T1000 (cell line): Measurements from ENCODE around the gene TFCP2L1.

Source experiments
- DNase-seq: peaks from one replicate; lab custom pipeline; 2025; ENCODE audit warnings: mixed read lengths; lab: John Stamatoyannopoulos, UW

The TFCP2L1 gene

DNA sequence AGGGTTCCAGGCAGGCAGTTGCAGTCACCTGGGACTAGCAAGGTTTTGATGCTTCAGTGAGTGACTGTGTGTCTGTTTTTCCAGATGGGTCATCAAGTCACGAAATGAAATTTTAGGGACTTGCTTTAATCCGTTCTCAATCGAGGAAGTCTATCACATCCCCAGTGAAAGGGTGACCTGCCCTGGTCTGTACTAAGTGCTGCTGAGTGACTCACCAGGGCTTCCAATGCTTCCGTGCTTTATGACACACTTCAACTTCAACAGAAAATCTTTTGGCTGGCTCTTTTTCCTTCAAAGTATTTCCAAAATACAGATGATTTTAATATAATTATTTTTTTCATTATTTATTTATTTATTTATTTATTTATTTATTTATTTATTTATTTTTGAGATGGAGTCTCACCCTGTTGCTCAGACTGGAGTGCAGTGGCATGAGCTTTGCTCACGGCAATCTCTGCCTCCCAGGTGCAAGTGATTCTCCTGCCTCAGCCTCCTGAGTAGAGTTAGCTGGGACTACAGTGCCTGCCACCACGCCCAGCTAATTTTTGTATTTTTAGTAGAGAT lies 18.4 kb downstream of the TFCP2L1 start:
- DNase-seq = no peak

DNA sequence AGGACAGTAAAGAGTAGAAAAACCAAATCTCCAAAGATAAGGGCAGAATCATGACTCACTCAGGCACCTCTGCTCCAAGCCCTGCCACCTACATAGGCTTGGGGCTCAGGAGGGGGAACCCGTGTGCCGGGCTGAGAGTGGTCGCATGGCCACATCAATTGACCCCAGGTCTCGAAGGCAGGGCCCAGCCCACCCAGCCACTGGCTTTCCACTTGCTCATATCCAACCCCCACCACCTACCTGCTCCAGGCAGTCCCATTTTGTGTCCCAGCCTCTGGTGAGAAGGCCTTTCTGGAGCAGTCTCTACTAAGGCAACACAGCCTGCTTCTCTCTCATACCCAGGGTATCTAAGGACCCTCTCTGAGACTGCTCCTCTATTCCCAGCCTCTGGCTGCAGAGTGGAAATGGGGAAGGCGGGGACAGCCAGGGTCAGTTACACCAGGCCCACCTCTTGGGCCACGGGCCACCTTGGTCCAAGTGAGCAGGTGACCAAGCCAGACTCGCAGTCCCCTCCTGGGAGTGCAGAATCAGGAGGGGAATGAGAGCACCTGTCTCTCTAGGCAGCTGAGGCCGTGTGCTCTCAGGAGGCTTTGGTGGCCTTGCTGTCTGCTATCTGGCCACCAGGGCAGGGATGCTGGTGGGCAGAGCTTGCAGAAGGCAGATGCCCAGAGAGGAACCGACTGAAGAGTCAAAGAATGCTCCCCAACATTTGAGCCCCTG lies 20.8 kb downstream of the TFCP2L1 start:
- no peak for DNase-seq

DNA sequence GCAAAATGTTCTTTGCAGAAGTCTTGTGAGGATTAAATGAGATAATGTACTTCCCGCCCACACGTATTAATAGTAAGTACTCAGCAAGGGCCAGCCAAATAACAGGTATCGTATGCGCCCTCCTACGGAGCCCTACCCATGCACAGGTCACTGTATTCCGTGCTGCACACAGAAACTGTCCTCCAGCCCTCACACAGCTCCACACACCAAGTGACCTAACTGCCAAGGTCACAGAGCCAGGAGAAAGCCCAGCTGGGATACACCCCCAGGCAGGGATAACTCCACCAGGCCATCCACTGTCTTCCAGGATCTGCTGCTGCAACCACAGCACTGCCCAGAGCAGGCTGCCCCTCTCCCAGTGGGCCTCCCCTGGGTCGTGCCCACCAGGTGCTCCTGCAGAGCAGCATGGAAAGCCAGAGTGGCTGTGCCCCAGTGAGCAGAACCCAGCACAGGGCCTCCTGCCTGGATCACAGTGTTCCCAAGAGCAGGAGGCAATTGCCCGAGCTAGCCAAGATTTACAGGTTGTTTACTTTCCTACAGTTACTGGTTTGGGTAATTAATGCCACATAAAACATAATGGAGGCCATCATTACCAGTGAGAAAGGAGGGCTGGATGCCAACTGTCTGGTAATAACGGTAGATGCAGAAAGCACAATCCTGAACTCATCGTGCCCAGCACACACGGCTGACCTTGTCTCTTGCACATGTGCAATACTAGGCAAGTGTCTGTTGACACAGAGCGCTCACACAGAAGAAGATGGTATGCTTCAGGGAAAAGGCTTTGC lies 24.4 kb downstream of the TFCP2L1 start:
- no peak for DNase-seq

DNA sequence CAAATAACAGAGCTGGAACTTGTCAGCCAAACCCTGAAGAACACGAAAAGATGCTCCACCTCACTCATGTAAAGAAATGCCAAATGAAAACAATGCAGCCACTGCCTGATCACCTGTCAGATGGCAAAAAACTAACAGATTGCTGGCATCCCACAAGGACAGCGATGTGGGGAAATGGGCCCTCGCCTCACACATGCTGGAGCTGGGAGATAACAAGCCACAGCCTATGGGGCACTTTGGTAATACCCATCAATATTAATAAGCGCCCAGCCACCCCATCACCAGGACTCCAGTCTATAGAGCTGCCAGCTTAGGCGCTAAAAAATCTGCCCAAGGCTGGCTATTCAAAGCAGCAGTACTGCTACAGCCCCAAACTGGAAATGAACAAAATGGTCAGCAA lies 27.0 kb downstream of the TFCP2L1 start:
- DNase-seq = no peak

DNA sequence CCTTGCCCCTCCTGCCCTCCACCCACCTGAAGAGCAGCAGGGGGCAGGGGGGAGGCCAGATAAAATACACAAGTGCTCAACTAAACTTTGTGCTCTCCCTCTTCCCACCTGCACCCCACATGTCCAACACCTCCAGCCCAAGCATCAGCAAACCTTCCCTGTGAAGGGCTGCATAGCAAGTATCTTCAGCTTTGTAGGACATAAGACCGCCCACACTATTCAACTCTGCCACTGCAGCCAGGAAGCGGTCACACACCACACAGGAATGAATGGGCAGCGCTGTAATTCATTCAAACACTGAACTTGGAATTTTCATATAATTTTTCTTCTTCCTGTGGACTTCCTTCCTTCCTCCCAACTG lies 27.5 kb downstream of the TFCP2L1 start:
- DNase-seq = no peak

DNA sequence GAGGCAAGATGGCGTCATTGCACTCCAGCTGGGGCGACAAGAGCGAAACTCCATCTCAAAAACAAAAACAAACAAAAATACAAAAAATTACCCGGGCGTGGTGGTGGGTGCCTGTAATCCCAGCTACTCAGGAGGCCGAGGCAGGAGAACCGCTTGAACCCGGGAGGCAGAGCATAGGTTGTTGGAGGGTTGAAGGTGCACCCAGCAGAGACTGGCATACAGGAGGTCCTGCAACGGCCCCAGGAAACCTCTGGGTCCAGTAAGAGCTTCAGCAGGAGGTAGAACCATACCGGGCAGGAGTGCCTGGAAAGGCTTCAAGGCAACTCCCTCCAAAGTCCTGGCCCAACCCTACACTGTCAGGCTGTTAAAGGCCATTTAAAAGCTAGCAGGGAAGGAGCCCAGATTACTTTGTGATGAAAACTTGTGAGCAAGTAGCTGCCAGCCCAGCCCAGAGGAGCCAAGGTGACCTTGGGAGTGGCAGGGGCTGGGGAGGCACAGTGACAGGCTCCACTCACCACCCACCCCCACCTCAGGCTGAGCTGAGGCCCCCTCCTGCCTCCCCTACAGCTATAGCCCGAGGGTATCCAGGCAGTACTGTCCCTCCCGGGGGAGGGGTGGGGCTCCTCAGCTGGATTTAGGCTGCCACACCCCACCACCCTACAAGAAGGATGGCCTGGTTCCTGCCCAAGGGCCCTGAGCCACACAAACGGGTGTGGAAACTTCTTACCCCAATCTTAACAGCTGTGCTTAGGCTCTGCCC lies 28.1 kb downstream of the TFCP2L1 start:
- no peak for DNase-seq

DNA sequence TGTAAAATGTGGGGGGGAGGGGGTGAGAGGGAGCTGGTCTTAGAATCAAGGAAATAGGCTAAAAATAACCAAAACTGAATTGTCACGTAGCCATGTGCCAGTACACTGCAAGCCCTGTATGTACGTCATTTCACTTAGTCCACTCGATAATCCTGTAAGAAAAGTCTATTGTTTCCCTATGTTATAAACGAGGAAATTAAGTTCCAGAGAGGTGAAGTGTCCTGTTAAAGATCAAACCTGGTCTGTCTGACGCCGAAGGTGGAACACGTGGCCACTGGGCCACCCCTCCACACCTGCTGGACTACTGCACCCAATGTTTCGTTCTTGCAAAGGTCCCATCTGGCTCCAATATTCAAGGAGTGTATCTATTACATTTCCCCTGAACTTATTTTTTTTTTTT lies 29.6 kb downstream of the TFCP2L1 start:
- DNase-seq = no peak

DNA sequence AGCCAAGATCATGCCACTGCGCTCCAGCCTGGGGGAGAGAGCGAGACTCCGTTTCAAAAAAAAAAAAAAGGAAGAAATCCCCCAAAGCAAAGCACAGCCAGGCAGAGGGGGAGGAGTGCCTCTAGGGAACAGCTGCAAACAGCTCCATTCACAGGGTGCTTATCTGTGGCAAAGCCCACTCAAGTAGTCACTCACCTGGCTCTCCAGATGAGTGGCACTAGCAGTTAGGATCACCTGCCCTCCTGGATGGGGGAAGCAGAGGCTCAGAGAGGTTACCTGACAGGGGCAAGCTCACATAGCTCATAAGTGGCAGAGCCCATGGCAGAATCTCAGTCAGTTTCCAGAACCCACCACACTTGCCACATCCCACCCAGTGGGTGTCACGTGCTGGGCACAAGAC lies 30.3 kb downstream of the TFCP2L1 start:
- DNase-seq = no peak

DNA sequence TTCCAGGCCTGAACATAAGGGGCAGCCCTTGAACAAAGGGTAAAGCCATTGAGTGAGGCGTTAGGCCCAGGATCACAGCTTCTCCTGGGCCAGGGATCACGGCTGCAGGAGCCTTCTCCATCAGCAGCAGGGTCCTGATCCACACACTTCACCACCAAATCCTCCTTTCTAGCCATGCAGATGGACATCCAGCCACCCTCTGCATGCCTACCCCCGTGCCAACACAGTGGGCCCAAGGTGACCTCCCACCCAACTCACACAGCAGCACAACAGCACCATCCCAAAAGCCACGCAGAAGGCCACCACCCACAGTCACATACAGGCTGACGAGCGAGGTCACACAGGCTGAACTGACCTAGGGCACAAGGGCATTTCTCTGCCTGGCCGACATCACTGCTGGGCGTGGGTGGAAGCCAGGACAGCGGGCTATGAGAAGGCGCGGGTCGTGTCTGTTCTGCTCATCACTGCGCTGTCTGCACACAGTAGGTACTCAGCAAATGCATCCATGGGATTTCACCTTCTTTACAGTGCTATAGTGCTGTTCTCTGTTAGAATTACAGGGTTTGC lies 31.2 kb downstream of the TFCP2L1 start:
- no peak for DNase-seq

DNA sequence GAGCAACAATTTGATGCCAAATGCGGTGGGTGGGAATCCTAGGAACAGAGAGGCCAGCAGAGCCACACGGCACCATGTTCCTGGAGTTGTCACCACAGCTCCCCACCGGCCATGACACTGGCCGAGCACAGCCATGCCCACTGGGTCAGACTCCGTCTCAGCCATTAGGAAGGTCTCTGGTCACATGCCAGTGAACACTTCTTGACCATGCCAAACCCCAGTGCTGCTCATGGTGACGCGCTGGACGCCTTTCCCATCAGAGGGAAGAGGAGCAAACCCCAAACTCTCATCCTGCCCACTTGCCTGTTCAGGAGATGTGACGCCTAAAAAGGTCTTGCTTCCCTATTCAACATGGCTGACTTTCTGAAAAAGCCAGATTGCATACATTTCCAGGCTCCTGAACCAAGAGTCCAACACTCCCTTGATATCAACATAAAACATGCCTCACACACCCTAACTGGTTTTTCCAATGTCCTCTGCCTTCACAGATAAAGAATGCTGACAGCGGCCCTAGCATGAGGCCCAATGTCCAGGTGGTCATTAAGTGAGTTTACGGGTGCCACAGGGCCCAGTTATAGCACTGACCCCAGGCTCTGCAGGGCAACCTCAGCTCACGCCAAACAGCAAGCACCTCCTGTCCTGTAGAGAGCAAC lies 31.9 kb downstream of the TFCP2L1 start:
- DNase-seq = no peak

DNA sequence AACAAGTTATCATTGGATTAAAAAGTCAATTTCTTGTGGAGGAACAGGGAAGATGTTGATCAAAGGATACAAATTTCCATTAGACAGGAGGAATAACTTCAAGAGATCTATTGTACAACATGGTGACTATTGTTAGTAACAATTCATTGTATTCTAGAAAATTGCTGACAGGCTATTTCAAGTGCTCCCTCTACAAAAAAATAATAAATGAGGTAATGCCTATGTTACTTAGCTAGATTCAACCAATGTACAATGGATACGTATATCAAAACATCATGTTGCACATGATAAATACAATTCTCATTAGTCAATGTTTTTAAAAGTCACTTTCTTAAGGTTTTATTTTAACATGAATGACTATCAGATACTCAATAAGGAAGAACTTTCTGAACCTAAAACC lies 33.5 kb downstream of the TFCP2L1 start:
- DNase-seq = no peak

DNA sequence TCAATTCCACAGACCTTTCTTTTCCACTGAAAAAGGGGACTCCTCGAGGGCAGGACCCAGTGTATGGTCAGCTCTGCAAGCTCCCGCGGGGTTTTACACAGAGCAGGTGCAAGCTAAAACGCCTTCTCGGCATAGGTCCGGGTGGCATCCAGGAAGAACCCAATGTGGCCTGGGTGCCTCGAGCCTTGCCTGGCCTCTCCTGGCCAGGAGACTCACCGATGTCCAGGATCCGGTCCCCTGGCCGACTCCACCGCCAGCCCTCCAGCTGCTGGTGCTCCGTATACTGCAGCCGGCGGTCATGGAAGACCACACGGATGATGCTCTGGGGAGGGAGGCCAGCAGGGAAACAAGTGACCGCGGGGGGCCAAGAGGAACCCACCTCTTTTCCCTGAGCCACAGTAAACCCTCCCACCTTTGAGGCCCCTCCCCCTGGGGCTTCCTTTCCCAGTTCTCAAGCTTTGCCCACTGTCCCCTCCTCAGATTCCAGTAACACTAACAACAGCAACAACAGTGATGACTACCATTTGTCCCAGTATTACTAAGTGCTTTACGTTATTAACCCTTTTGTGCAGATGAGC lies 36.1 kb downstream of the TFCP2L1 start:
- DNase-seq = no peak

DNA sequence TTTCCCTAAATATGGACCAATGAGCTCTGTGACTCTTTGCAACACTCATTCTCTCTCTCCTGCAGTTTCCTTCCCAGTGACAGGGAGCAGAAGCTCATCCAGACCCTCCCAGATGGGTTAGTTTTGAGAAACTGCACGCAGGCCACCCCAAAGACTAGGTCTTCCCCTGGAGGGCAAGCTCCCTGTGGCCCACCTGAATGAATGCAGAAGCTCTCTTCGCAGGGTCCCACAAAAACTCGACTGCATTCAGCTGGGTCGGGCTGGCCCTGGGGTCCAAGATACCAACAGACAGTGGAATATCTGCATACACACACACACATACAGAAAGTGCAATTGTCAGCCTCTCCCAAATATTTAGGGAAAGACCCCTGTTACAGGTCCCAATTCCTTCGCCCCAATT lies 37.0 kb downstream of the TFCP2L1 start:
- no peak for DNase-seq

DNA sequence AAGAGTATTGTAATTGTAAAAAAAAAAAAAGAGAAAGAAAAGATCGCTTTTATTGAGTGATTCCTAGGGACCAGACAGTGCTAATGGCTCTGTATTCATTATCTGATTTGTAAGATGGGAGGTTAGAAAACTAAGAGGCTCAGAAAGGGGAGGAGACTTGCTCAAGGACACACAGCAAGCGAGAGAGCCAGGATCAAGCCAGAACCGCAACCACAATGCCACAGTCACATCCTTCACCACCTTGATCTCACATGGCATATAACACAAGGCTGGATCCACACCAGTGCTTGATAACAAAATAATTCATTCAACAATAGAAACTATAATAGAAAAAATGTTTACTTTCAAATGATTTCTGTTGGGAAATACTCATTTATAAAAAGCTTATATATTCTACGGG lies 37.5 kb downstream of the TFCP2L1 start:
- DNase-seq = no peak

DNA sequence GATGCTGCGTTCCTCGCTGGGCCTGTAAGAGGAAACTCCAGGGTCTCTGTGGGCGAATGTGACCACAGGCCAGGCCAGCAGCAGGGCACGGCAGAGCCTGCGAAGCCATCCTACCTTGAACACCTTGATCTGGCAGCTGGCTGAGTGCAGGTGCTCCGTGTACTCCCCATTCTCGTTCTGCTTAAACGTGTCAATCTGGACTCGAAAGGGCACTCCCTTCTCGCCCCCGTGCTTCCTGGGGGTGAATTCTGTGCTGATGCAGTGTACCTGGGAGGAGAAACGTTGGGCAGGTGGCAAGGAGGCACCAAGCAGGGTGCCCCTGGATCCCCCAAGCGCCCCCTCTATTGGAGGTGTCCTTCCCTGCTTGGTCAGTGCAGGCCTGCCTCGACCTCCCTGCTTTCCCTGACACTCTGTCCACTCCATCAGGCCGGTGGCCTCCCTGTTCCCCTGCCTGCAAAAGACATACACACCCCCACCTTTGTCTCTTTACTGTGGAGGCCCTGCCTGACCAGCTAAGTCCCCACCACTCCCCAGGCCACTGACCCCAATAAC lies 38.2 kb downstream of the TFCP2L1 start:
- DNase-seq = no peak

DNA sequence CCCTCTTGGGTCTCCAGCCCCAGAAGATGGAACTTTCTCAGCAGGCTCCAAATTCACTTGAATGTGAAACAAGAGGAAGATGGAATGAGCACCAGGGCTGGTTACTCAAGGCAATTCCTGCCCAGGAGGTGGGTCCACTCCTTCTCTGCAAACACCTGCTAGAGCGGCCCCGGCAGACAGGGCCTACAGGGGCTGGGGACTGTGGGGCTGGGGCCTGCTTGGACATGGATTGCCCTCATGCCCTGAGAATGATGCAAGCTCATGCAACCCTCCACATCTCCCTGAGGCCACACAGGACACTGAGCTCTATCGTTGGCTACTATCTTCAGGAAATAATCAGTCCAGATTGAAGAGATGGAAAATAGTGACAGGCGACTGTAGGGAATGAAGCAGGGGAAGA lies 39.1 kb downstream of the TFCP2L1 start:
- no peak for DNase-seq

DNA sequence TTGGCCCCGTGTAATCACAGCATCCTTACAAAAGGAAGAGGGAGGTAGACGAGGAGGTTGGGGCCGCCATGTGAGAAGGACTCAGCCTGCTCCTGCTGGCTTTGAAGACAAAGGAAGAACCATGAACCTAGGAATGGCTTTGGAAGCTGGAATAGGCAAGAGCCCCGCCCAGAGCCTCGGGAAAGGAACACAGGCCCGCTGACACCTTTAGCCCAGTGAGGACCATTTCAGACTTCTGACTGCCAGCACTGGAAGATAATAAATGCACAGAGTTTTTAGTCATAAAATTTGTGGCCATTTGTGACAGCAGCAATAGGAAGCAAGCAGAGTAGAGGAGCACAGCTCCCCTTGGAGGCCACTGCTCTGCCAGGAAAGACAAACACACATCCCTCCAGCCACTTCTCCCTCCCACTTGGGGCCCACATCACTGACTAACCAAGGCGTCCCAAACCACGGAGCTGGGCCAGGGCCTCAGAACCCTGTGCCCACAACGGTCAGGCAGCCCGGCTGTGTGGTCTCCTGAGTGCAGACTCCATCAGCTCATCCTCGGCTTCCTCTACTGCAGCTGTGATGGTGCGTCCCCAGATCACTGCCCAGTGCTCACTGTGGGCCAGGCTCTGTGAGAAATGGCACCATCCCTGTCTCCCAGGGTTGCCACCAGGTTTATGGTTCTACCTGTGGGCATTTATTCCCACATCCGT lies 39.7 kb downstream of the TFCP2L1 start:
- DNase-seq = no peak

DNA sequence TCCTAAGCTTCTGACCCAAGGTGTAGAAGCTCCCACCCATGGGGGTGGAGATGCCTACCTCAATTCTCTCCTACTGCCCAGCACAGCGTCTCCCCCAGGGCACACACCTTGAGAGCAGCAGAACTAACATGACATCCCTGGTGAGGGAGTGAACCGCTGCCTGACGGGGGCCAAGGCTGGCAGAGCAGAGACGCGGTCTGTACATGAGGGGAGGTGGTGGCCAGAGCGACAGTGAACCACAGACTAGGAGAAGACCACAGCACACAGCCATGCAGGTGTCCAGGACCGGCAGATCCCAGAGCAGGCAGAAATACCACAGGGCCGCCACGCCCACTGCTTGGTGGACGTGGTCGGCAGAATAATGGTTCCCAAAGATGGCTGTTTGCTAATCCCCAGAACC lies 40.4 kb downstream of the TFCP2L1 start:
- DNase-seq = no peak

DNA sequence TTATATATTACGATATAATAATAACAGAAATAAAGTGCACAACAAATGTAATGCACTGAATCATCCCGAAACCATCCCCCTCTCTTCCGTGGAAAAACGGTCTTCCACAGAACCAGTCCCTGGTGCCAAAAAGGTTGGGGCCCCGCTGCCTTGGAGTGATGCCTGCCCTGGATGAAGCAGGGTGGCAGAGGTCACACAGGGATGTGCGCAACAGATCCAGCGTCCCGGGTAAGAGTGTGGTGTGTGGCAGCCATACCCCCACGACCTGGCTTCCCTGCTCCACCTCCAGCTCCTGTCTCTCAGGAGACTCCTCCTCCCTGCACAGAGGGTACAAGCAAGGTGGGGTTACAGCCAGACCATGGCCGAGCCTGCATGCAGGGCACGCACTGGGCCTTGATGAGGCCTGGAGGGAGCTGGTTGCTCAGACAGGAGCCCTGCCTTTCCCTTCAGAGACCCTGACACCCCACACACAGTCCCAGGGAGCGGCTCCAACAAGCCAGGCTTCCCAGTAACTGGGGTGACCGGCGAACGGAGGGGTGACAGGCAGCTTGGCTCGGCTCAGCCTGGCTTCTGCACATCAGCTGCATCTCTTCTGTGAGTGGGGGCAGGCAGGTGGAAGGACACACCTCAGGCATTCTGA lies 41.1 kb downstream of the TFCP2L1 start:
- no peak for DNase-seq

DNA sequence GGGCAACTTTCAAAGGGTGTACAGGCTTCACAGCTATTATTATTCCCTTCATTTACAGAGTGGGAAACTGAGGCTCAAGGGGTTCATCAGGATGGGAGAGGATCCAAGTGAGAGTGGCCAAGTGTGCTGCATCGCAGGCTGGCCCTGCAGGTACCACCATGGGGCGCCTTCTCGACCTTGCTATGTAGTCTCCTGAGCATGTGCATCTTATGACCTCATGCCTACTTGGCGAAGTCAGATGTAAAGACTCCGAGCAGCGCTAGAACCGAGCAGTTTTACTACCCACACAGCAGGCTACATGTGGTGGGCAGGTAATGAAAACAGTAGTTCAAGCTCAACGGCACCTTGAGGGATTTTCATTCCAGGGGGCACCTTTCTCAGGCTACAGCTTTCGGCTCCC lies 42.0 kb downstream of the TFCP2L1 start:
- DNase-seq = no peak
